GM12872 (cell line): ENCODE data around the gene TNS1.

Source experiments
- TF ChIP-seq, protein P1 (sequence below): IDR thresholded peaks from 3 replicates; pipeline ENCODE4 v1.5.1; 2011; ENCODE audit warnings: low read depth, mild to moderate bottlenecking, low read length, moderate library complexity; ENCODE audit not compliant: insufficient read depth

The TNS1 gene

GRCh38 chr2:218028189-218028495, 25.3 kb upstream of the TNS1 start:
- TF ChIP-seq, protein P1, sequence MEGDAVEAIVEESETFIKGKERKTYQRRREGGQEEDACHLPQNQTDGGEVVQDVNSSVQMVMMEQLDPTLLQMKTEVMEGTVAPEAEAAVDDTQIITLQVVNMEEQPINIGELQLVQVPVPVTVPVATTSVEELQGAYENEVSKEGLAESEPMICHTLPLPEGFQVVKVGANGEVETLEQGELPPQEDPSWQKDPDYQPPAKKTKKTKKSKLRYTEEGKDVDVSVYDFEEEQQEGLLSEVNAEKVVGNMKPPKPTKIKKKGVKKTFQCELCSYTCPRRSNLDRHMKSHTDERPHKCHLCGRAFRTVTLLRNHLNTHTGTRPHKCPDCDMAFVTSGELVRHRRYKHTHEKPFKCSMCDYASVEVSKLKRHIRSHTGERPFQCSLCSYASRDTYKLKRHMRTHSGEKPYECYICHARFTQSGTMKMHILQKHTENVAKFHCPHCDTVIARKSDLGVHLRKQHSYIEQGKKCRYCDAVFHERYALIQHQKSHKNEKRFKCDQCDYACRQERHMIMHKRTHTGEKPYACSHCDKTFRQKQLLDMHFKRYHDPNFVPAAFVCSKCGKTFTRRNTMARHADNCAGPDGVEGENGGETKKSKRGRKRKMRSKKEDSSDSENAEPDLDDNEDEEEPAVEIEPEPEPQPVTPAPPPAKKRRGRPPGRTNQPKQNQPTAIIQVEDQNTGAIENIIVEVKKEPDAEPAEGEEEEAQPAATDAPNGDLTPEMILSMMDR, result no peak

DNA sequence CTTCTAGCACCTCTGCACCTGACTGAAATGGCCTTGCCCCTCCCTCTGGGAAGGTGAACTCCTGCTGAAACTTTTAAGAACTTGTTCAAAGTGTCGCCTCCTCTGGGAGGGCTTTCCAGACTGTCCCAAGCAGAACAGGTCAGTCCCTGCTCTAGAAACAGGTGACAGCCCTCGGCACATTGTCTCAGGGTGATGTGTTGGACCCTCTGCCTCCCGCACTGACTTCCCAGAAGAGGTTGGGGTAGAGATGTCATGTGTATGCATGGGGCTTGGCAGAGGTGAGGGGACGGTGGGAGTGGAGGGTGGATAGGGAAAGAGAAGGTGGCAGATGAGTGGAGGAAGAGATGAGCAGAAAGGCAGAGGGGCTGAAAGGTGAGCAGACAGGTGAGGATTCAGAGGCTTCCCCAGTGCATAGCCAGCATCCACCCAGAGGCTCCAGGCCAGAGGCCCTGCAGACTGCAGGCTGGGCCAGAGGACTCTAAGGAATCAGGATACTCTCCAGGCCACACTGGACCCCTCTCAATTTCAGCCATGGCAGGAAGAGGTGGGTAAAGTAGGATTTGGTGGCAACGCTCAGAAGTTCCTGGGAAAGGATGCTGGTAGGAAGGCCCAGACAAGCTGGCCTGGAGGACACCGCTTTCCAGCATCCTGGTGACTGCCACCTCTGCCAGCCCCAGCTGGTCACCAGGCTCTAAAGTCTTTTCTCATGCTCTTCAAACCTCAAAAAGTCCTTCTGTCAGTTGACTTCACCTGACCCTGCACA, 24.8 kb upstream of the TNS1 start:
- TF ChIP-seq, protein P1, result no peak

DNA sequence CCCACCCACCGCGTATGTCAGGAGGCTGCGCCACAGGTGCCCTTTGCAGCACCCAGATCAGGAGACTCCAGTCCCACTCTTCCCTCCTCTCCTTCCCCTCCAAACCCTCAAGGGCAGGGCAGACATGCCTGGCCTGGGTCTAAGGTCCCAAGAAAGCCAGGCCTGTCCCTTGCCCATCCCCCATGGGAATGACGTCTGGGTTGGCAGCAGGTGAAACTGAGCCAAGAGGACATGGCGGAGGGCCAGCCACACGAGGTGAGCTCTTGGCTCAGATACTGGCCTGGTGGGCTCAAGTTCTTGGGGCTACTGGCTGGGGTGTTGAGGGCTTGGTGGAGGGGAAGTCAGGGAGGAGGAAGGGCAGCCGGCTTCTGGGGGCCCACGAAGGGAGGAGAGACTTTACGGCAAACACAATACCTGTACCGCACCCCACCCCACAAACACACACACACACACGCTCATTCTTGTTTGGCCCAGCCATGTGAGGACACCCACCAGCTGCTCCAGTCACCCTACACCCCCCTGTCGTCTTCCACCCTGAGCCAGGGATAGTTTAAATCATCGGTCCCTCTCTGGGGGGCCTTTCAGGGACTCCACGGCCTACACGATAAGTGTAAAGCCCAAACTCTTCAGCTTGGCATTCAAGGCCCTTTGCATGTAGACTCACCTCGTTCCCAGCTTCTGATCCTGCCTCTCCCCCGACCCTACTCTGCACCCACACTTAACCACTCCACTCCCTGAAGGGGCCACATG, 24.1 kb upstream of the TNS1 start:
- TF ChIP-seq, protein P1, result no peak

DNA sequence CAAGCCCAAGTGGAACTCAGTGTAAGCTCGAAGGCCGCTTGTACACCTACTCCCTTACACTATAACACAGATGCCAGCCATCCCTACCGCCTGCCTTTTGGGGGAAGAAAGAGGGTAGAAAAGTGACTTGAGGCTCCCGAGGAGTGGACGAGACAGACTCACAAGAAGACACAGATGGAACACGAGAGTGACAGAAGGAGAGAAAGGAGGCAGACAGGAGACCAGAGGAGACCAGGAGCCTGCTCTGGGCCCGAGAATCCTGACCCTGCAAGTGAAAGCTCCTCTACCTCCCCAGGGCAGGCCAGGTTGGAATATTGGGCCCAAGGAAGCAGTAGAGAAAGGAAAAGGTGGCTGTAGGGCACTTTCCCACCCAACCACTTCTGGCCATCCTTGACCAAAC, 23.4 kb upstream of the TNS1 start:
- TF ChIP-seq, protein P1, result no peak

DNA sequence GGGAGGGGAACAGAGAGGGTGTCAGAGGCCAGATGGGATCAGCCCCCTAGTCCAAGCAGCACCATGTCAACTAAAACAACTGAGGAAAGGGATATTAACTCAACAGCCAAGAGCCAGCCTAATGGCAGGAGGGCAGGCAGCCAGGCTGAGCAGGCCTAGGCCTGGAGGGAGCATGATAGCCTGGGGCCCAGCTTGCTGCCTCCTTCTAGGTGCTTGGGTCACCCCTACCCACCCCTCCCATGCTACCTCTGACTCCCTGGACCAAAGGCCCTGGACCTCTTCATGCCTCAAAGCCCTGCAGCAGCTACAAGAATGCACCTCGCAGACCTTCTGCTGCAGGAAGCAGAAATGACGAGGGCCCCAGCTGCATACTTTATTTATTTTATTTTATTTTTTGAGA, 22.1 kb upstream of the TNS1 start:
- TF ChIP-seq, protein P1, result no peak

GRCh38 chr2:218024336-218024735, 21.5 kb upstream of the TNS1 start:
- TF ChIP-seq, protein P1, result no peak

GRCh38 chr2:218023636-218024035, 20.8 kb upstream of the TNS1 start:
- TF ChIP-seq, protein P1, result no peak
